ENCODE results near the gene LSM12. TPM values are rescaled to one million over a fixed set of nuclear protein-coding genes. Genes with fewer than 3 reads are reported as not detected.
A peak's percentile ranks its signal among the peaks of the same experiment; 100 is the strongest.

LSM12 gene
- total RNA-seq, 2 experiments from 2014 or later, result 35.4 to 67.9 TPM

GRCh38 chr17:44071198-44071520 is 4.7 kb upstream of the LSM12 start:
- peaks cover 12% of the 10 kb centered on the region for H3K79me2 ChIP-seq (ENCODE audit: insufficient read depth, low read depth, low read length)
- ChIA-PET CTCF (ENCODE audit: unreplicated experiment) (no interaction called here), POLR2A (no interaction called here)
- DNase-seq (ENCODE audit: low spot score), result no peak
- H3K4me3 ChIP-seq (ENCODE audit: low read depth, low read length, poor library complexity, severe bottlenecking), result peak overlapping the region; percentile 76
- H3K9me2 ChIP-seq (ENCODE audit: insufficient read depth, low read length), result no peaks in the 10 kb centered on the region
- H2AFZ ChIP-seq (ENCODE audit: low read length), result peak overlapping the region; percentile 64
- TF ChIP-seq EZH2phosphoT487 (IDR thresholded peaks at IDR 0.05; ENCODE audit: borderline replicate concordance, low read depth, low read length) (no peak), CTCF (conservative IDR thresholded peaks at IDR 0.05; ENCODE audit: low read length) (no peak)
- peak overlapping the region; percentile 67 for H3K27ac ChIP-seq (ENCODE audit: low read depth, low read length, poor library complexity, severe bottlenecking)
- no peaks in the 10 kb centered on the region for H4K20me1 ChIP-seq (ENCODE audit: insufficient read depth, low read length)
- H3K4me1 ChIP-seq (ENCODE audit: insufficient read depth, low read length, poor library complexity, severe bottlenecking), result peaks cover 31% of the 10 kb centered on the region
- intact Hi-C loops (cut with micrococcal nuclease; ENCODE audit: unreplicated experiment), result loop anchor here (2.0 to 10.0 kb wide), 5 partner anchors 51 to 276 kb away; partner anchors contain the start of genes GRN, HDAC5, SLC25A39 and TMUB2
- H3K9me3 ChIP-seq (ENCODE audit: low read length), result no peaks in the 10 kb centered on the region
- TSS peak; percentile 78 for BruUV-seq (replicated peaks)
- H3K4me2 ChIP-seq (ENCODE audit: low read length), result peak overlapping the region; percentile 88
- H3K36me3 ChIP-seq (ENCODE audit: insufficient read depth, low read length), result peaks cover 14% of the 10 kb centered on the region

- POLR2A ChIA-PET, result interaction anchor here (0.6 to 0.7 kb wide), 6 partner anchors 9 to 884 kb away, joined by 3 to 6 read pairs (median 4); no protein-coding TSS in a partner anchor
- TF ChIP-seq EZH2phosphoT487 (IDR thresholded peaks at IDR 0.05; ENCODE audit: borderline replicate concordance, low read depth, low read length) (no peak), CTCF (conservative IDR thresholded peaks at IDR 0.05; ENCODE audit: low read length) (no peak)
- H3K27ac ChIP-seq (ENCODE audit: low read depth, low read length, poor library complexity, severe bottlenecking), result peak within 1 kb of the TSS; percentile 67
- no peaks in the 10 kb centered on the region for H3K9me2 ChIP-seq (ENCODE audit: insufficient read depth, low read length)
- CTCF ChIA-PET (ENCODE audit: unreplicated experiment), result no interaction called here
- H3K4me1 ChIP-seq (ENCODE audit: insufficient read depth, low read length, poor library complexity, severe bottlenecking), result peaks cover 31% of the 10 kb centered on the region
- DNase-seq (ENCODE audit: low spot score), result peak; percentile 89
- peaks cover 17% of the 10 kb centered on the region for H3K79me2 ChIP-seq (ENCODE audit: insufficient read depth, low read depth, low read length)
- intact Hi-C loops (cut with micrococcal nuclease; ENCODE audit: unreplicated experiment), result loop anchor here (2.0 to 10.0 kb wide), 5 partner anchors 52 to 277 kb away; partner anchors contain the start of genes GRN, HDAC5, SLC25A39 and TMUB2
- H2AFZ ChIP-seq (ENCODE audit: low read length), result peak within 1 kb of the TSS; percentile 64
- no peaks in the 10 kb centered on the region for H4K20me1 ChIP-seq (ENCODE audit: insufficient read depth, low read length)
- no peaks in the 10 kb centered on the region for H3K9me3 ChIP-seq (ENCODE audit: low read length)
- peaks cover 11% of the 10 kb centered on the region for H3K36me3 ChIP-seq (ENCODE audit: insufficient read depth, low read length)
- peak within 1 kb of the TSS; percentile 76 for H3K4me3 ChIP-seq (ENCODE audit: low read depth, low read length, poor library complexity, severe bottlenecking)
- no TSS peak for BruUV-seq (replicated peaks)
- peak within 1 kb of the TSS; percentile 88 for H3K4me2 ChIP-seq (ENCODE audit: low read length)
Observed at GRCh38 chr17:44070455-44071197, 4.2 kb upstream of the LSM12 start, which contains the start of gene G6PC3. Gene G6PC3 (plus strand): TSS chr17:44070735. CDS start chr17:44070966, 231 bp downstream.

All from OCI-LY7 (cell line).